ENCODE results near the gene ILF3.

DNA sequence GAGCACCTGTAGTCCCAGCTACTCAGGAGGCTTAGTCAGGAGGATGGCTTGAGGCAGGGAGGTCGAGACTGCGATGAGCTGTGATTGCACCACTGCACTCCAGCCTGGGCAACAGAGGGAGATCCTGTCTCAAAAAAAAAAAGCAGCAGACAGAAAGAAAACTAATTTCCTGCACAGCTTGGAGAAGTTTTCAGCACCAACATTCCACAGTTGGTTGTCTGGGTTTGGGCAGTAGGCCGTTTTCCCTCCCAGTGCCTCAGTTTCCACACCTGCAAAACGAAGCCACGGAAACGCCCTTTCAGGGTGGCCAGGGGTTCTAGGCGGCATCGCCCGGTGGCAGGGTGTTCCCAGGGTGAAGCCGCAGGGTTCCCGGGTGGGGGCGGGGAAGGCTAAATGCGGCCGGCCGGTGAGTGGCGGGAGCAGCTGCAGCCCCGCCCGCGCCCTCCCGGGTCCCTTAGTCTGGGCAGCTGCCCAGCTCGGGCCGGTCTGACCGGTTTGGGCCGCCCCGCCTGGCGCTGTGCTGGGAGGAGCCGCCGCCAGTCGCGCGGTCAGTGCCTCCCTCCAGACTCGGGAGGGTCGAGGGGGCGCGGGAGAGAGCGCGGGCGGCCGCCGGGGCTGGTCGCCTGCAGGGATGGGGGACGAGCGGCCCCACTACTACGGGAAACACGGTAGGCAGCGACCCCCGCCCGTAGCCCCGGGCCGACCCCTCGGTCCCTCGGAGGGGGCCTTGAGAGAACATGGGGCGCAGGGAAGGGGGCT is 29.0 kb upstream of the ILF3 start, which contains the start of gene SLC44A2:
- TF ChIP-seq, protein P1, sequence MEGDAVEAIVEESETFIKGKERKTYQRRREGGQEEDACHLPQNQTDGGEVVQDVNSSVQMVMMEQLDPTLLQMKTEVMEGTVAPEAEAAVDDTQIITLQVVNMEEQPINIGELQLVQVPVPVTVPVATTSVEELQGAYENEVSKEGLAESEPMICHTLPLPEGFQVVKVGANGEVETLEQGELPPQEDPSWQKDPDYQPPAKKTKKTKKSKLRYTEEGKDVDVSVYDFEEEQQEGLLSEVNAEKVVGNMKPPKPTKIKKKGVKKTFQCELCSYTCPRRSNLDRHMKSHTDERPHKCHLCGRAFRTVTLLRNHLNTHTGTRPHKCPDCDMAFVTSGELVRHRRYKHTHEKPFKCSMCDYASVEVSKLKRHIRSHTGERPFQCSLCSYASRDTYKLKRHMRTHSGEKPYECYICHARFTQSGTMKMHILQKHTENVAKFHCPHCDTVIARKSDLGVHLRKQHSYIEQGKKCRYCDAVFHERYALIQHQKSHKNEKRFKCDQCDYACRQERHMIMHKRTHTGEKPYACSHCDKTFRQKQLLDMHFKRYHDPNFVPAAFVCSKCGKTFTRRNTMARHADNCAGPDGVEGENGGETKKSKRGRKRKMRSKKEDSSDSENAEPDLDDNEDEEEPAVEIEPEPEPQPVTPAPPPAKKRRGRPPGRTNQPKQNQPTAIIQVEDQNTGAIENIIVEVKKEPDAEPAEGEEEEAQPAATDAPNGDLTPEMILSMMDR (IDR thresholded peaks at IDR 0.05), result no peak
- peak; percentile 25 for TF ChIP-seq POLR2A (IDR thresholded peaks at IDR 0.05)
- TF ChIP-seq POLR2AphosphoS5 (IDR thresholded peaks at IDR 0.05), result peak; percentile 58 to 83 (median 81)
